H7 (cell line): Measurements from ENCODE around the gene IGSF10. TPM values are rescaled to one million over a fixed set of nuclear protein-coding genes. Genes with fewer than 3 reads are reported as not detected.

Experiments used
- DNase-seq: peaks from one replicate; pipeline ENCODE4 v3.0.0; 2012
- H3K27me3 ChIP-seq: 2 replicates; pipeline ENCODE4 v1.6.0; 2011; ENCODE audit warnings: mild to moderate bottlenecking, low read length; ENCODE audit not compliant: control insufficient read depth, insufficient read depth
- H3K36me3 ChIP-seq: replicated peaks from 2 replicates; pipeline ENCODE4 v1.5.1; 2011; ENCODE audit warnings: low read length; ENCODE audit not compliant: control insufficient read depth, insufficient read depth
- H3K4me3 ChIP-seq: 2 replicates; pipeline ENCODE4 v1.5.1; 2011; ENCODE audit warnings: low read depth, mild to moderate bottlenecking, control low read depth, low read length, moderate library complexity; ENCODE audit not compliant: insufficient read depth
- total RNA-seq: library from RNA; depleted of rRNA; stranded (reverse); fragments of >200 nt; shearing (Covaris generic); gene quantifications from 2 replicates; pipeline ENCODE4 v1.2.3, GENCODE V29; 2014; rRNA removed

The IGSF10 gene
- total RNA-seq, 1 experiment from 2014 or later, result 0.21 TPM

DNA sequence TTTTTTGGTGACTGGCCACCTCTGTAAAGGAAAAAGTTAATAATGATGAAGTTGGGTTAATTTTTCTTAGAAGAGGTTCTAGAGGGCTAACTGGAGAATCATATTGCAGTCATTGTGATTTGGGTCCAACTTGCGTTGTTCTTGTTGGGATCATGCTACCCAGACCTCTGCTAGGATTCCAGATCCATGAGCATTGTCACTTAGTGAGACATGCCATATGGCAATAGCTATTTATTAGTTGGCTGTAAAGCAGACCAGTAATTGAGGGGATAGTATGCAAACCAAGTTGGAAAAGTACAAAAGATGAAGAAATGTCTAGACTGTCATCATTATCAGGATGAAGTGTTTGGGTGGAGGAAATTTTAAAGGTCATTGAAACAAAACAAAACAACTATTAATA is 45.6 kb downstream of the IGSF10 start:
- Histone ChIP-seq H3K36me3 (no peaks in the 10 kb centered on the region), H3K27me3 (no peaks in the 10 kb centered on the region), H3K4me3 (no peak overlapping the region)
- no peak for DNase-seq

GRCh38 chr3:151412989-151413388 is 47.9 kb downstream of the IGSF10 start:
- Histone ChIP-seq H3K4me3 (no peak overlapping the region), H3K27me3 (no peaks in the 10 kb centered on the region)
- DNase-seq, result peak; percentile 66

More at GRCh38 chr3:151412989-151413388, 47.9 kb downstream of the IGSF10 start:
- no peaks in the 10 kb centered on the region for H3K36me3 ChIP-seq

Other genes with a start within 250 kb of the IGSF10 start
- gene P2RY14, start 182.5 kb downstream of the IGSF10 start, total RNA-seq, result not detected in 2 replicates
- 0.21 TPM in 1 of 2 replicates, not detected in the other for gene GPR87, start 144.2 kb downstream of the IGSF10 start, total RNA-seq
- gene P2RY13, start 131.5 kb downstream of the IGSF10 start, total RNA-seq, result not detected in 2 replicates
- 0.10 TPM in 1 of 2 replicates, not detected in the other for gene P2RY12, start 76.3 kb downstream of the IGSF10 start, total RNA-seq